OCI-LY1 (cell line): ENCODE data around the gene PRDM15.

Source experiments
- CTCF ChIP-seq: fragments of 200-600 bp; sonication (generic), shearing (Covaris generic); IDR thresholded peaks from 2 replicates; pipeline ENCODE4 v1.5.1; 2017; ENCODE audit warnings: mild to moderate bottlenecking, antibody characterized with exemption, low read length, moderate library complexity, mixed read lengths
- EZH2 ChIP-seq: fragments of 200-600 bp; sonication (generic), shearing (Covaris generic); IDR thresholded peaks from 2 replicates; pipeline ENCODE4 v1.8.0; 2017; ENCODE audit warnings: borderline replicate concordance, mixed run types, mild to moderate bottlenecking, antibody characterized with exemption, low read length, moderate library complexity, mixed read lengths

GRCh38 chr21:41760411-41760810, 118.7 kb downstream of the PRDM15 start:
- no peak for TF ChIP-seq CTCF
- no peak for TF ChIP-seq EZH2
